H9 (cell line): ENCODE results near the gene USP37. TPM values are rescaled to one million over a fixed set of nuclear protein-coding genes. Genes with fewer than 3 reads are reported as not detected.

Experiments used
- DNase-seq: peaks from one replicate; pipeline ENCODE4 v3.0.0-alpha.2; 2017
- H2AFZ ChIP-seq: one replicate; pipeline ENCODE4 v1.6.1; 2013; ENCODE audit warnings: mild to moderate bottlenecking, low read length, control low read depth, moderate library complexity
- H2AK5ac ChIP-seq: 2 replicates; pipeline ENCODE4 v1.6.1; 2013; ENCODE audit warnings: low read length, control low read depth, mixed read lengths; ENCODE audit not compliant: insufficient read length
- H2BK120ac ChIP-seq: one replicate; pipeline ENCODE4 v1.6.1; 2013; ENCODE audit warnings: low read depth, mild to moderate bottlenecking, low read length, control low read depth, inconsistent platforms; ENCODE audit not compliant: poor library complexity, severe bottlenecking
- H2BK12ac ChIP-seq: 2 replicates; pipeline ENCODE4 v1.6.1; 2013; ENCODE audit warnings: low read length, control low read depth, mixed read lengths, low read depth; ENCODE audit not compliant: insufficient read length
- H2BK15ac ChIP-seq: 2 replicates; pipeline ENCODE4 v1.6.1; 2013; ENCODE audit warnings: low read depth, low read length, control low read depth
- H2BK20ac ChIP-seq: one replicate; pipeline ENCODE4 v1.6.1; 2013; ENCODE audit warnings: low read depth, mild to moderate bottlenecking, low read length, control low read depth, inconsistent platforms; ENCODE audit not compliant: poor library complexity, severe bottlenecking
- H2BK5ac ChIP-seq: 2 replicates; pipeline ENCODE4 v1.6.1; 2013; ENCODE audit warnings: low read length, control low read depth, mixed read lengths; ENCODE audit not compliant: insufficient read length
- H3K14ac ChIP-seq: 2 replicates; pipeline ENCODE4 v1.6.1; 2013; ENCODE audit warnings: low read length, control low read depth; ENCODE audit not compliant: insufficient read depth
- H3K18ac ChIP-seq: 2 replicates; pipeline ENCODE4 v1.6.1; 2013; ENCODE audit warnings: low read depth, mild to moderate bottlenecking, mixed read lengths, low read length, control low read depth; ENCODE audit not compliant: insufficient read length
- H3K23ac ChIP-seq: 2 replicates; pipeline ENCODE4 v1.6.1; 2013; ENCODE audit warnings: low read length, control low read depth, mixed read lengths, low read depth; ENCODE audit not compliant: insufficient read length
- H3K23me2 ChIP-seq: 2 replicates; pipeline ENCODE4 v1.6.1; 2013; ENCODE audit warnings: low read depth, mild to moderate bottlenecking, mixed read lengths, low read length, control low read depth; ENCODE audit not compliant: insufficient read length, poor library complexity, severe bottlenecking
- H3K27ac ChIP-seq: 2 replicates; pipeline ENCODE4 v1.5.1; 2013; ENCODE audit warnings: low read length, control low read depth, mixed read lengths, low read depth; ENCODE audit not compliant: insufficient read length
- H3K27me3 ChIP-seq: 2 replicates; pipeline ENCODE4 v1.6.1; 2013; ENCODE audit warnings: low read length, control low read depth, inconsistent platforms; ENCODE audit not compliant: insufficient read depth
- H3K4ac ChIP-seq: 2 replicates; pipeline ENCODE4 v1.6.1; 2013; ENCODE audit warnings: low read depth, mild to moderate bottlenecking, control low read depth, inconsistent platforms, low read length, moderate library complexity
- H3K4me1 ChIP-seq: 2 replicates; pipeline ENCODE4 v1.6.1; 2013; ENCODE audit warnings: low read length, control low read depth, inconsistent platforms; ENCODE audit not compliant: insufficient read depth
- H3K4me2 ChIP-seq: 2 replicates; pipeline ENCODE4 v1.6.1; 2013; ENCODE audit warnings: low read length, control low read depth, mixed read lengths; ENCODE audit not compliant: insufficient read length, insufficient read depth
- H3K56ac ChIP-seq: 2 replicates; pipeline ENCODE4 v1.6.1; 2013; ENCODE audit warnings: low read depth, mild to moderate bottlenecking, mixed read lengths, low read length, control low read depth; ENCODE audit not compliant: insufficient read length
- H3K79me1 ChIP-seq: 2 replicates; pipeline ENCODE4 v1.6.1; 2013; ENCODE audit warnings: low read depth, mild to moderate bottlenecking, moderate library complexity, low read length, control low read depth, inconsistent platforms; ENCODE audit not compliant: insufficient read depth, poor library complexity, severe bottlenecking
- H3K79me2 ChIP-seq: 2 replicates; pipeline ENCODE4 v1.6.1; 2013; ENCODE audit warnings: low read length, control low read depth, inconsistent platforms; ENCODE audit not compliant: insufficient read depth
- H3K9ac ChIP-seq: 2 replicates; pipeline ENCODE4 v1.6.1; 2013; ENCODE audit warnings: low read length, control low read depth, mixed read lengths; ENCODE audit not compliant: insufficient read length; ENCODE audit errors: extremely low read depth
- H3K9me3 ChIP-seq: one replicate; pipeline ENCODE4 v1.6.1; 2013; ENCODE audit warnings: low read depth, low read length, inconsistent platforms; ENCODE audit not compliant: control insufficient read depth
- H3T11ph ChIP-seq: one replicate; pipeline ENCODE4 v1.6.1; 2013; ENCODE audit warnings: mild to moderate bottlenecking, low read length, control low read depth, inconsistent platforms
- H4K20me1 ChIP-seq: one replicate; pipeline ENCODE4 v1.6.1; 2013; ENCODE audit not compliant: control insufficient read depth, insufficient read length, insufficient read depth
- H4K5ac ChIP-seq: 2 replicates; pipeline ENCODE4 v1.6.1; 2013; ENCODE audit warnings: low read depth, mild to moderate bottlenecking, mixed read lengths, low read length, control low read depth; ENCODE audit not compliant: insufficient read length
- H4K8ac ChIP-seq: replicated peaks from 2 replicates; pipeline ENCODE4 v1.6.1; 2013; ENCODE audit warnings: low read length, control low read depth, mixed read lengths, low read depth; ENCODE audit not compliant: insufficient read length
- H4K91ac ChIP-seq: 2 replicates; pipeline ENCODE4 v1.6.1; 2013; ENCODE audit warnings: low read depth, mild to moderate bottlenecking, moderate library complexity, mixed read lengths, low read length, control low read depth; ENCODE audit not compliant: insufficient read length
- H3K27ac Mint-ChIP-seq, 3 experiments: 2 replicates in 2 of 3; 3 replicates in 1 of 3; pipeline ENCODE4 v1.8.0; 2020 to 2021; ENCODE audit warnings: mixed read lengths in 3 of 3, mild to moderate bottlenecking in 1 of 3, moderate library complexity in 1 of 3
- H3K27me3 Mint-ChIP-seq: 2 replicates; pipeline ENCODE4 v1.8.0; 2021; ENCODE audit warnings: low read depth, mild to moderate bottlenecking, moderate library complexity, mixed read lengths
- H3K36me3 Mint-ChIP-seq, 3 experiments: 2 replicates in 2 of 3; 3 replicates in 1 of 3; pipeline ENCODE4 v1.8.0; 2020 to 2021; ENCODE audit warnings: low read depth in 3 of 3, mixed read lengths in 3 of 3; ENCODE audit not compliant: insufficient read depth in 1 of 3
- H3K4me1 Mint-ChIP-seq, 2 experiments: 2 replicates each; pipeline ENCODE4 v1.8.0; 2020; ENCODE audit warnings: mixed read lengths in 2 of 2
- H3K4me3 Mint-ChIP-seq, 2 experiments: 2 replicates in 1 of 2; 3 replicates in 1 of 2; pipeline ENCODE4 v1.8.0; 2020 to 2021; ENCODE audit warnings: mild to moderate bottlenecking in 2 of 2, mixed read lengths in 2 of 2, moderate library complexity in 1 of 2
- H3K9me3 Mint-ChIP-seq, 2 experiments: 2 replicates in 1 of 2; 3 replicates in 1 of 2; pipeline ENCODE4 v1.8.0; 2020; ENCODE audit warnings: mild to moderate bottlenecking in 2 of 2, mixed read lengths in 2 of 2, moderate library complexity in 1 of 2
- CTCF ChIP-seq: fragments of 200-600 bp; sonication (generic); conservative IDR thresholded peaks from 3 replicates; pipeline ENCODE4 v1.8.0; 2021; ENCODE audit warnings: antibody characterized with exemption, mild to moderate bottlenecking
- WGBS: extraction: QIAGEN DNeasy Blood & Tissue Kit; methylation state at CpG from one replicate; pipeline ENCODE4 v1.1.7; 2013; ENCODE audit warnings: missing lambda C conversion rate, low lambda C conversion rate, mixed read lengths; ENCODE audit not compliant: insufficient read length; ENCODE audit errors: extremely low coverage; 5-methylcytosine and 5-hydroxymethylcytosine counted together
- total RNA-seq: library from RNA; stranded (reverse); gene quantifications from 2 replicates; pipeline ENCODE4 v1.2.1, GENCODE V29; 2021

Gene USP37
- total RNA-seq, 1 experiment from 2014 or later, result 34.9 TPM

DNA sequence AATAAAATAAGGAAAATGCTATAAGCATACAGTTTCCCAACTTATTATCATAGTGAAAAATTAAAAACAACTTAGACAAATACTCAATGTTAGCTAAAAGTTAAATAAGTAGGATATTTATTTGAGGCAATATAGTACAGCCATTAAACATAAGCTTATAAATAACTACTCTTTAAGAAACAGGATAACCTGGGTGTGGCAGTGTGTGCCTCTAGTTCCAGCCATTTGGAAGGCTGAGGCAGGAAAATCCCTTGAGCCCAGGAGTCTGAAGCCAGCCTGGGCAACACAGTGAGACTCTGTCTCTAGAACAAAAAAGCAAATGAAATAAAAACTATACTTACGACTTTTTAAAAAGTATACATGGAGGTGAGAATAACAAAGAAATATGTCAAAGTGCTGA is 109.6 kb downstream of the USP37 start:
- Histone ChIP-seq H3K23me2 (no peaks in the 10 kb centered on the region), H3T11ph (no peak overlapping the region), H3K9ac (no peak overlapping the region), H4K91ac (no peak overlapping the region), H3K18ac (no peak overlapping the region), H4K5ac (no peak overlapping the region), H3K9me3 (no peaks in the 10 kb centered on the region), H3K4me2 (no peak overlapping the region), H3K4me1 (no peaks in the 10 kb centered on the region), H2AFZ (no peak overlapping the region), H3K79me1 (no peaks in the 10 kb centered on the region), H3K56ac (no peak overlapping the region), H2BK12ac (no peak overlapping the region), H4K20me1 (no peaks in the 10 kb centered on the region), H2BK5ac (no peak overlapping the region), H3K27ac (no peak overlapping the region), H4K8ac (no peak overlapping the region), H2BK120ac (no peak overlapping the region), H3K23ac (no peak overlapping the region), H3K27me3 (no peaks in the 10 kb centered on the region), H2BK20ac (no peak overlapping the region), H2AK5ac (no peak overlapping the region), H3K79me2 (no peaks in the 10 kb centered on the region), H3K4ac (no peak overlapping the region), H2BK15ac (no peak overlapping the region), H3K14ac (no peak overlapping the region)
- peaks cover 44 to 70% (median 69%) of the 10 kb centered on the region in 3 experiments for H3K36me3 Mint-ChIP-seq
- no CpG with 5 or more reads among the region's 1 CpG for WGBS
- no peaks in the 10 kb centered on the region for H3K4me1 Mint-ChIP-seq
- H3K4me3 Mint-ChIP-seq, result no peak overlapping the region
- peaks cover 0 to 5% of the 10 kb centered on the region in 2 experiments; a peak in 3 of 5 replicates for H3K9me3 Mint-ChIP-seq
- 0 out of 7 replicates have a peak overlapping the region, but pooled peaks of 1 of the 3 experiments have one; percentile 41 for H3K27ac Mint-ChIP-seq
- no peaks in the 10 kb centered on the region for H3K27me3 Mint-ChIP-seq
- TF ChIP-seq CTCF, result no peak
- no peak for DNase-seq
